HuH-7.5 (cell line): ENCODE data around the gene DENND4A.
"Not testable (repeated sequence)": the region's sequence is repeated elsewhere in the genome, so short reads cannot be mapped to it uniquely, and the experiment has no call there.

ENCODE experiments used
- DNase-seq: peaks from one replicate; pipeline ENCODE4 v3.0.0; 2011; ENCODE audit warnings: low spot score

The DENND4A gene

DNA sequence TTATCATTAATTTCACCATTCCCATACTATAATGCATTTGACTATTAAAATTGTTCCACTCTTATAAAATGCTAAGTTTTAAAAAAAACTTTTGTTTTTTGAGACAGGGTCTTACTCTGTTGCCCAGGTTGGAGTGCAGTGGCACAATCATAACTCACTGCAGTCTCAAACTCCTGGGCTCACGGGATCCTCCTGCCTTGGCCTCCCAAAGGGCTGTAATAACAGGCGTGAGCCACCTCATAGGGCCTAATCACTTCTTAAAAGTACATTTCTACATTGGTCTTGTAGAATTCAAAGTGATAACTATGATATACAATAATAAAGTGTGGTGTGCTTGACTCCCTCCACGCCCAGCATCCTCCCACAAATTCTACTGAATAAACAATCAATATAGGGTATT is 3.0 kb downstream of the DENND4A start:
- no peak for DNase-seq

DNA sequence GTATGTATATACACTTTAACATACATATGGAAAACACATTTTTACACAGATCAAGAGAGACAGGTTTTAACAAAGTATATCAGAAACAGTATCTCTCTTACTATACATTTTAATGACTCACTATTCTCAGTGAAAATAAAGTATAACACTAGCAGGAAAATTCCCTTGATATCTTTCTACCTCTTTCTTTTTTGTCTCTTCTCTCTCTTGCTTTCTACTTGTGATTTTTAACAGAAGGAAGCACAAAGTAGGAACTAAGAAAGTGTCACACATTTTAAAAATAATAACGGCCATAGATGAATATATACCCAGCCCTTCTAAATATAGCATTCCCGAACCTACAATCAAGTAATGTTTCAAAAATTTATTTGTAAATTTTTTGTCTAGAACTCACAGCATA is 4.8 kb downstream of the DENND4A start:
- DNase-seq = no peak

DNA sequence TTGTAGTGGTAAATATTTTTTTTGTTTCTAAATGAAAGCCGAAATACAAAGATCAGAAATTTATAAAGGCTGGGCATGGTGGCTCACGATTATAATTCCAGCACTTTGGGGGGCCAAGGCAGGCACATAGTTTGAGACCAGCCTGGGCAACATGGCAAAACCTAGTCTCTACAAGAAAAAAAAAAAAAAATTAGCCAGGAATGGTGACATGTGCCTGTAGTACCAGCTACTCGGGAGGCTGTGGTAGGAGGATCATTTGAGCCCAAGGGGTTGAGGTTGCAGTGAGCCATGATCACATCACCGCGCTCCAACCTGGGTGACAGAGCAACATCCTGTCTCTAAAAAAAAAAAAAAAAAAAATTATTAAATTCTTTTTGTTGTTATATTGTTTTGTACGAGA is 6.9 kb downstream of the DENND4A start:
- DNase-seq = no peak

DNA sequence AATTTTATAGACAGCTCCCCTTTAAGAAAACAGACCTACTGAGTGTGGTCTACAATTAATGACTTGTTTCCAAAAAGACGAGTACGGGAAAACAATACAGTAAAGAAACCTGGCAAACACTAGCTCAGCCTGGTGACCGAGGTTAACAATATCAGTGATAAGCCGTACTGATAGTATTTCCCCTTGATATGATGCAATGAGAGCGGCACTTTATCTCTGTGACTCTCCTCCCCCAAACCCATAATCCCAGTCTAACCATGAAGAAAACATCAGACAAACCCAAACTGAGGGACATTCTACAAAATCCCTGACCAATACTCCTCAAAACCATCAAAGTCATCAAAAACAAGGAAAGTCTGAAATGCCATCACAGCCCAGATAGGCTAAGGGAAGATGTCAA is 8.2 kb downstream of the DENND4A start:
- DNase-seq = no peak

DNA sequence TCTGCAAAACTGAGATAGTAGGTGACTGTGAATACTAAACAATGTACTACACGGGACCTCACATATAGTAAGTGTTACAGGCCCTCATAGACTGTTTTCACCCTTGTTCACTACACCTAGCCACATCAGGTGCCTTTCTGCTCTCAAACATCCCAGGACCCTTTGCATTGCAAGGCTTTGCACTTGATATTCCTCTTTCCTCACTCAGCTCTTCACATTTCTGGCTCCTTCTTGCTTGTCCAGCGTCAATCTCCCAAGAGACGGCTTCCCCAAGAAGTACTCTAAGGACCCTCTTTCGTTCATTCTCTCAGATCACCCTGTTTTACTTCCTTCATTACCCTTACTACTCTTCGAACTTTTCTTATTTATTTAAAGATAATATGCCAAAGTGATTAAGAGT is 10.0 kb downstream of the DENND4A start:
- DNase-seq = no peak

DNA sequence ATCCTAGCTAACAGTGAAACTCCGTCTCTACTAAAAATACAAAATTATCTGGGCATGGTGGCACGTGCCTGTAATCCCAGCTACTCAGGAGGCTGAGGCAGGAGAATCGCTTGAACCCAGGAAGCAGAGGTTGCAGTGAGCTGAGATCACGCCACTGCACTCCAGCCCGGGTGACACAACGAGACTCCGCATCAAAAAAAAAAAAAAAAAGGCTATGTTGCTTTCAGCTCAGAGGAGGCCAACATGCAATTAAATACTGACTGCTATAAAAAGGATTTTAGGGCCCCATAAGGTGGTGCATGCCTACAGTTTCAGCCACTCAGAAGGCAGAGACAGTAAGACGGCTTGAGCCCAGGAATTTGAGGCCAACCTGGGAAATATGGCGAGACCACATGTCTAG is 13.4 kb downstream of the DENND4A start:
- not testable (repeated sequence) for DNase-seq

DNA sequence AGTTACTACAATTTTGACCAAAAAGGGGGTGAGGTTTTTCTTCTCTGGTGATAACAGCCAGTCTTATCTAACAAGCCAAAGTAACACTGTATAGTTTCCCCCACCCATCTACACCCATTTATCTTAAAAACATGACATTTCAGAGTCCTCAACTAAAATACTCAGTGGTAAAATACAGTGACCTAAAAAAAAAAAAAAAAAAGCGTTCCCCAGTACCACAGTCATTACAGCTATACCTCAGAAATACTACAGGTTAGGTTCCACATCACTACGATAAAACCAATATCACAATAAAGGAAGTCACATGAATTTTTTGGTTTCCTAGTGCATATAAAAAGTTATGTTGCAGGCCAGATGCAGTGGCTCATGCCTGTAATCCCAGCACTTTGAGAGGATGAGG is 13.8 kb downstream of the DENND4A start:
- no peak for DNase-seq

DNA sequence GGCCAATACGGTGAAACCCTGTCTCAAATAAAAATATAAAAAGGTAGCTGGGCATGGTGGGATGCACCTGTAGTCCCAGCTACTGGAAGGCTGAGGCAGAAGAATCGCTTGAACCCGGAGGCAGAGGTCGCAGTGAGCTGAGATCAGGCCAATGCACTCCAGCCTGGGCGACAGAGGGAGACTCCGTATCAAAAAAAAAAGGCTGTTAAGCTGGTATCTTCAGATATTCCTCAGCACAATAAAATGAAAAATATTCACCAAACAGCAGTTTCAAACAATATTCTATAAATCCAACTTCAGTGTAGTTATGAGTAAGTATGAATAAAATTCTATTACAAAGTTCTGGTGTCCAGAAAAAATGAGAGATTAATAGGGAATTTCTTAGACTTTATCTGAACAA is 14.2 kb downstream of the DENND4A start:
- no peak for DNase-seq

DNA sequence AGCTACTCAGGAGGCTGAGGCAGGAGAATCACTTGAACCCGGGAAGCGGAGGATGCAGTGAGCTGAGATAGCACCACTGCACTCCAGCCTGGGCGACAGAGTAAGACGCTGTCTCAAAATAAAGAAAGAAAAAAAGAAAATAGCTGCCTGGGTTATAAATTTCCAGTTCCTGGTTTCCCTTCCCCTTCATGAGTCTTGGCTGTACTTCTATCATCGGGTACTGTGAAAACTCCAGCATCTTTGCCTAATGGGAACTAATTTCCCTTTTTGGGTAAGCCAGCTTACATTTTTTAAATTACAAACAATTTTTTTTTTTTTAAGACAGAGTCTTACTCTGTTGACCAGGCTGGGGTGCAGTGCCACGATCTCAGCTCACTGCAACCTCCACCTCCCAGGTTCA is 15.0 kb downstream of the DENND4A start:
- DNase-seq = no peak

DNA sequence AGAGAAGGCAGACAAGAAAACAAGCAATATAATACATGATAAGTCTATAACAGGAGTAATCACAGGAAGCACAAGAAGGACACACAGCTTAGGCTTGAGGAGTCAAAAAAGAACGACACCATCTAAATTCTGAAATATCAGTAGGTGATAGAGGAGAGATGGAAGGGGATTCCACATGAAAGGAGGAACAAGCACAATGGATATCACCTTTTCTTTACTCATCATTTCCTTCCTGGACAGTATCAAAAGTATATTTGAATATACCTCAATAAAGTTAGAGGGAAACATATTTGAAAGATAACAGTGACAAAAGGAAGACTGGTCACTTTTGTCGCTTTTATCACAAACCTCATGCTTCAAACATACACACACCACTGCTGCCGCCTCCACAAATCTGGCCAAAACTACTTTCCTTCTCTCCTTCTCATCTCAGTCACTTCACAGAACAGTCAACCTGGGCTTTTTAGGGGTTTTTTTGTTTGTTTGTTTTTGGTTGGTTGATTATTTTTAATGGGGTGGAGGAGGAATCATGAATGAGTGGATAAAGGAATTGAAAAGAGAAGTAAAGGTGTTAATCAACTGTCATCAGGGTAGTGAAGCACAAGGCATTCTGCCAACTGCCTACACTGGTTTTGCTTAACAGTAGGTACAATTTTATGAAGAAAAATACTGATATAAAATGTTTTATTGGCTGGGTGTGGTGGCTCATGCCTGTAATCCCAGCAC is 18.5 kb downstream of the DENND4A start:
- no peak for DNase-seq

DNA sequence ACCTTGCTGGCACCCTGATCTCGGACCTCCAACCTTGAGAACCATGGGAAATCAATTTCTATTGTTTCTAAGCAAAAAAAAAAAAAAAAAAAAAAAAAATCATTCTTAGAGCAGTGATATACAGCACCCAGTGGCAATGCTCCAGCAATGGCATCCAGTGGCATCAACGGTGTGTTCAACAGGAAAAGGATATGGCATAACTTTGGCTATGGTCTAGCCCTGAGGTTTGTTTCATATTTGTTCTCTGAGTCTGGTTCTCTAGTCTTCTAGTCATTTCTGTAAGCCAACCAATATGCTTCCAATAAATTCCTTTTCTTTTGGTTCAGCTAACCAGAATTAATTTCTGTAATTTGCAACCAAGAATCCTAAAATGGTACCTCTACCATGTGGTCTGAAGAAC is 19.2 kb downstream of the DENND4A start:
- no peak for DNase-seq

DNA sequence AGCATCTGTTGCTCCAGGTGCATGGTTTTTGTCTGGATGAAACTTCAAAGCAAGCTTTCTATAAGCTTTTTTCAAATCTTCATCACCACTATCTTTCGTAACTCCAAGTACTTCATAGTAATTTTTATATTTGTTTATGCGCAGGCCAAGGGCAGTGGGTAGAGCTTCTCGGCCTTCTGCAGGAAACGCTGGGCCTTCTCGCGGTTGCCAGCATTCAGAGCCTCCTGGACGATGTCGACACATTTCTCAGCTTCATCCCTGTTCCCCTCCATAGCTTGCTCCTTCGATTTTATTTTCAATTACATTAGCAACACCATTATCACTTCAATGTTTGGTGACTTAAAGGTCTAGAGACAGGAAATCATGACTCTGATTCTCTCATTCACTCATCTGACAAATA is 20.2 kb downstream of the DENND4A start:
- DNase-seq = no peak

DNA sequence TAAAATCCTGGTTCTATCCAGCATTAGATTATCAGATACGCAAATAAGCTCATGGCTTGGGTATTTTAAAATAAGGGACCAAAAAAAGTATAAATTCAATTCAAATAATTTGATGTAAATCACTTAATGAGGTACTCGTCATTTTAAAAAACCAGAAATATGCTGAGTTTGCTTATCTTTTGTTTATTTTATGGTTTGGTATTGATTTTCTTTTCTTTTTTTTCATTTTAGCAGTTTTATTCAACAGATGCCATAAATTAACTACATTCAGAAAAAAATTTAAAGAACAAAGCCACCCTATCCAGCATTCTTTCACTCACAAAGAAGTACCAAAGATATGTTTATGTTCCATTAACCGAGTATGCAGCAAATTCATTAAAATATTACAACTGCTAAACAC is 22.6 kb downstream of the DENND4A start:
- no peak for DNase-seq

DNA sequence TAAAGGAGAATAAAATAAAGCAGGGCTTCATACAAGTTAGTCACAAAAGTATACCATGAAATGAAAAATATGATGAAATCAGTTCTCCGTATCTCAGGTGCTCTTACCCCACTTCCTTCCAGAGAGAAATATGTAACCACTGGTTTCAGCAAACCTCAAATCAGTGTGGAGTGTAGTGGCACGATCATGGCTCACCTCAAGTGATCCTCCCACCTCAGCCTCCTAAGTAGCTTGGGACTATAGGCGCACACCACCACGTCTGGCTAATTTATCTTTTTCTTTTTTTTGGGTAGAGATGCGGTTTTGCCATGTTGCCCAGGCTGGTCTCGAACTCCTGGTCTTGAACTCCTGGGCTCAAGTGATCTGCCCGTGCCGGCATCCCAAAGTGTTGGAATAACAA is 24.2 kb downstream of the DENND4A start:
- DNase-seq = no peak

DNA sequence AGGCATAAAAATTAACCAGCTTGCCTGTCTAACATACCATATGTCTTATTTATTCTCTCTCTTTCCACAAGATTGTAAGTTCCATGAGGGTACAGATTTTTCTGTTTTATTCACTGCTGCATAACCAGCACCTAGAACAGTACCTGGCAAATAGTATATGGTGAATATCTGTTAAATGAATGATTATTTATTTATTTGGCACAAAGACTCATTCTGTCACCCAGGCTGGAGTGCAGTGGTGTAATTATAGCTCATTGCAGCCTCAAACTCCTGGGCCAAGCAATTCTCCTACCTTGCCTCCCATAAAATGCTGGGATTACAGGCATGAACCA is 24.9 kb downstream of the DENND4A start:
- DNase-seq = no peak

DNA sequence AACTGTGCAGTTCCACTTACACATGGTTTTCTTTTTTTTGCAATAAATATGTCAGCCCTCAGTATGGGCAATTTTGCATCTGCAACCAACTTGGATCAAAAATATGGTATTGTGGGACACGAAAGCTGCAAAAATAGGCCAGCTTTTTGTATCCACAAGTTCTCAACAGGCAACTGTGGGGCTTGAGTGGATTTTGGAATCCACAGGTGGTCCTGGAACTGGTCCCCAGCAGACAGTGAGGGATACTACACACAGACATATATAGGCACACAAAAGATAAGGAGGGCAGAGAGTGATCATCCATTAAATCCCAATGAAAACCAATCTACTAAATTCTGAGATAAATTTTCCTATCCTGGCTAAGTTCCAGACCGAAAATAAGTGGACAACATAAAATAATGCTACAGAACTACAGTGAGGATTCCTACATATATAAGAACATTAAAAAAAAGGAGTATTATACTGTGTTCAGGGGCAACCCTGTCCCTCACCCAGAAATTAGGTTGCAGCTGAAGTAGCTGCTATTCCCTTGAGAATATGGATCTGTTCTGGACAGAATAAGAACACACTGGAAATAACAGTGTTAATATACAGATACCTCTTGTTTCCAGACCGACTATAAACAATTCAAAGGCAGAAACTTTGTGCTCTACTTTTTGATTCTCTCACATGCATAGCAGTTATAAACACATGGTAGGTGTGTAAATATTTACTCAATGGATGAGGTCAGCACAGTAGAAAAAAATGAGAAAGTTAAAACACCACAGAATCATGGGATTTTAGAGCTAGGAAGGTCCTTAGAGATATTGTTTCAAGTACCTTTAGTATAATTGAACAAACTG is 25.4 kb downstream of the DENND4A start:
- peak; percentile 21 for DNase-seq

DNA sequence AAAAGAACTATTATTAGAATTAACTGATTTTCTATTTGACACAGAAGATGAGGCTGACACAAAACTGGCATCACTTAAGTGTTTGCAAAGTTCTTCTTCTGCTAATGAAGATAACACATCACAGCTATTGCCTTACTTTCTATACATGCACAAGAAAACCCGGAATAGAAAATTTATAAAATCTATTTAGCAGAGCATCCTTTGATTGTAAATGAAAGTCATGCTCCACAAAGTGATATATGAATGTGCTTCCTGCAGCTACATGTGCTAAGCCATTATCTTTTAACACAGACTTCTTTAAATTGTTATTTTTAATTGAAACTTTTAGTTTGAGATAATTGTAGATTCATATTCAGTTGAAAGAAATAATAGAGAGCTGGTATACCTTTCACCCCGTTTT is 27.0 kb downstream of the DENND4A start:
- DNase-seq = no peak

DNA sequence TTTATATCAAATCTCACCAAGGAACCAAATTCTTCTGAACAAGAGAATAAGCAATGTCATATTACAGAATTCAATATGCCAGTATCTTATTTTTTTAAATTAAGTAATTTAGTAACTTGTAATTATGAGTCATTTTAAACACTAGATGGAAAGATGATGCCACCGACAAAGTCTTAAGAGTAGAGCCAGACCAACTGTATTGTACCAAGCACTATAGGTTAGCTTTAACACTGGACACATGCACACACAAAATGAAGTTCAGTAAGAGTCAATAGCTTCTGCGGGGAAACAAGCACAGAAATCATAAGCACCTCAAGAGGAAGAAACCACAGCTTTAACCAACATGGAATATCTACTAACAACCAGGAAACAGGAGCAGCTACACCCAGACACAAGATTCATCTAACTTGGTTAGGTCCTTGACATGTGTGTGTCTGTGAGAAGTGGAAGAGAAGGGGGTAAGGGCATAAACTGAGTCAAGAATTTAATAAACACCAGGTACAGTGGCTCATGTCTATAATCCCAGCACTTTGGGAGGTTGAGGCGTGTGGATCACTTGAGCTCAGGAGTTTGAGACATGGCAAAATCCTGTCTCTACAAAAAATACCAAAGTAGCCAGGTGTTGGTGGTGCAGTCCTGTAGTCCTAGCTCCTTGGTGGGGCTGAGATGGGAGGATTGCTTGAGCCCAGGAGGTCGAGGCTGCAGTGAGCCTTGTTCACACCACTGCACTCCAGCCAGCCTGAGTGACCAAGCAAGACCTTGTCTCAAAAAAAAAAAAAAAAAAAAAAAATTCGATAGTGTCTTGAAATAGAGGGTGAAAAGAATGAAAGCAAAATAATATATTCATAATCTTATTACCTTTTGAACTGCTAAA is 28.9 kb downstream of the DENND4A start:
- no peak for DNase-seq

DNA sequence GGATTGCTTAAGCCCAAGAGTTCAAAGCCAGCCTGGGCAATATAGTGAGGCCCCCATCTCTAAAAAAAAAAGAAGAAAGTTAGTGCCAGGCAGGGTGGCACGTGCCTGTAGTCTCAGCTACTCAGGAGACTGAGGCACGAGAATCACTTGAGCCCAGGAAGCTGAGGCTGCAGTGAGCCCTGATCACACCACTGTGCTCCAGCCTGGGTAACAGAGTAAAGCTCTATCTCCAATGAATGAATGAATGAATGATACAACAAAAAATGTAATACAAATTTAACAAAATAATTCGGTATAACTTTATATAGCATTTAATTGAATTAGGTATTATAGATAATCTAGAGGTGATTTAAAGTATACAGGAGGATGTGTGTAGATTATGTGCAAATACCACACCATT is 29.7 kb downstream of the DENND4A start:
- DNase-seq = no peak

DNA sequence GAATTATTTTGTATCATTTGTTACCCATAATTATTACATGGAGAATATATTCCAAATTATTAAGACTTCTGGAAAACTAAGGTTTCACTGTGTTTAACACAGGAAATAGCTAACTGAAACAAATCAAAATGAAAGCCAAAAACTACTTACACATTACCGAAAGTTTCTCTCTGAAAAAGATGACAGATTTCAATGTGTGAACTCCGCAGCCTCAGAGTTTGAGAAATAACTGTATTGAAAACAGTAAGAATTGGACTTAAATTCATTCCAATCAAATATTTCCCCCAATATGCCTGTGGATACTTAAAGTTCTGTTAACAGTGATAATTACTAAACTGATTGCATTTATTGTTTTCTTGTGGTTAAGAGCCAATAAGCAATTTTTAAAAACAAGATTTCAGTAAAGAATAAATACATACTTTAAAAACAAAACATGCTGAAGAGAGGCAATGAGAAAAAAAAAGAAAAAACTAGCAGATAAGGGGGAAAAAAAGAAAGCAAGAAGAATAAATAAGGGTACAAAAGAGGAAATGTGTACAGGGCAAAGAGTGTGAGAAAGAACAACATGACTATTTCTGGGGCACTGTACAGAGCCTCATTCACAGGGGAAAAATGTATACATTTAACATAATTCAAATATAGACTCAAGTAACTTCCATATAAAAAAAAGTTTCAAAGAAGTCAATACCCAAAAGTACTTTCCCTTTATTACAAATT is 30.7 kb downstream of the DENND4A start:
- no peak for DNase-seq

DNA sequence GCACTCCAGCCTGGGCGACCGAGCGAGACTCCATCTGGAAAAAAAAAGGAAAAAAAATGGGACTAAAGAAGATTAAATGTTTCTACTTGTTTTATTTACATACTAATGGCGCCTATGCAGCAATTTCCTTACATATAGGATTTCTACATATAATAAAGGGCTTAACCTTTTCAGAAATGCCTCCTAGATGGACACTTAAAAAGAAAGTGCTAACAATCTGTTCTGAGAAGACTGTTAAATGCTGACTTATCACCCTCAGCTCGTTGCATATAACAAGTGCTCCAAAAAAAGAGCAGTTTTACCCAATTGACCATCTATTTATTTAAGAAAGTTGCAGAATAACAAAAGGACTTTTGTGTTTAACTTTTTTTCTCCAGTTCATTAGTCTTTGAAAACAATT is 32.7 kb downstream of the DENND4A start:
- no peak for DNase-seq

DNA sequence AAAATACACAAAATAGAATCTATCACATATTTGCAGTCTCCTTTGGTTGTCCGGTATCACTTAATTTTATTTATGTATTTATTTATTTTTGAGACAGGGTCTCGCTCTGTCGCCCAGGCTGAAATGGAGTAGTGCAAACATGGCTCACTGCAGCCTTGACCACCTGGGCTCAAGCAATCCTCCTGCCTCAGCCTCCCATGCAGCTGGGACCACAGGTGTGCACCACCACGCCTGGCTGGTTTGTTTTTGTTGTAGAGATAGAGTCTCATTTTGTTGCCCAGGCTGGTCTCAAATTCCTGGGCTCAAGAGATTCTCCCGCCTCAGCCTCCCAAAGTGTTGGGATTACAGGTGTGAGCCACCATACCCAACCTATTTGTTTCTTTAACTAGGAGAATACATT is 33.9 kb downstream of the DENND4A start:
- no peak for DNase-seq
